Measurements from ENCODE around the gene AKTIP.
A peak's percentile ranks its signal among the peaks of the same experiment; 100 is the strongest.
"Not testable (repeated sequence)": the region's sequence is repeated elsewhere in the genome, so short reads cannot be mapped to it uniquely, and the experiment has no call there.

Gene AKTIP

DNA sequence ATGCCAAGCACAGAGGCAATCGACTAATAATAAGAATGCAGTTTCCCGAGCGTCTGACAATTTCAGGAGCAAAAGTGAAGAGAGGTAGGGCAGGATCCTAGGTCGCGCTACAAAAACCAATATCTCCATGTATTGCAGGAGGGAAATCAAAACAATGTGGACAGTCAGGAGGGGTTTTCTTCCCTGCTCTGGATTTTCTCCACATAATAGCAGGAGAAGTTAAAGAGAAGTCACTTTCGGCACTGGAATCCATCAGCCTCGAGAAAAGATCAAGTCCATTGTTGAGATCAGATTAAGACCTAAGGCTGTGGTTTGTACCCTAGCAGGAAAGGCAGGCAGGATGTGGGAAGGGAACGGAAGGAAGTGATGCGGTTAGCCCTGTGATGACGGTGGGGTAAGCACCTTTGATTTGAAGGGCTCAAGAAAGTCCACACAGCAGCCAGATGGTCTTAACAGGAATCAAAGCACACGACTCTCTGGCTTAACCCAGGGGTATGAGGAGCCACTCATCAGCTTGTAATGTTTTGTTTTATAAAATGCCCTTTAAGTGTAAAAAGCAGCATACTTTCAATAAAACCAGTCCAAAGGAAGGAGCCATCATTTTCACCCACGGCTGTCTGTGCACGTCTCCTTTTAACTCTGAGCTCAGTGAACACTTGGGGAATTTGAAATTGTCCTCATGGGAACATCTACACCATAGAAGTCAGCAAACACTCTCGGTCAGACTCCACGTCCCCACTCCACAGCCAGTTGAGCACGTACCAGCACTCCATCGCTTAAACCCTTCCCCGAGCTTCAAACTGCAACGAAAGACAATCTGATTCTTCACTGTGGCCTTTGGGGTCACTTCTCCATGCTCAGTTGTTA lies 15.8 kb upstream of the AKTIP start:
- Histone ChIP-seq H3K36me3 (no peaks in the 10 kb centered on the region), H3K9me3 (ENCODE audit: severe bottlenecking) (peaks cover 8% of the 10 kb centered on the region), H3K27me3 (ENCODE audit: insufficient read depth, low read depth, severe bottlenecking) (no peaks in the 10 kb centered on the region), H3K27ac (no peak overlapping the region), H3K4me3 (ENCODE audit: low read depth, low read length) (no peak overlapping the region)
- TF ChIP-seq, protein P1, sequence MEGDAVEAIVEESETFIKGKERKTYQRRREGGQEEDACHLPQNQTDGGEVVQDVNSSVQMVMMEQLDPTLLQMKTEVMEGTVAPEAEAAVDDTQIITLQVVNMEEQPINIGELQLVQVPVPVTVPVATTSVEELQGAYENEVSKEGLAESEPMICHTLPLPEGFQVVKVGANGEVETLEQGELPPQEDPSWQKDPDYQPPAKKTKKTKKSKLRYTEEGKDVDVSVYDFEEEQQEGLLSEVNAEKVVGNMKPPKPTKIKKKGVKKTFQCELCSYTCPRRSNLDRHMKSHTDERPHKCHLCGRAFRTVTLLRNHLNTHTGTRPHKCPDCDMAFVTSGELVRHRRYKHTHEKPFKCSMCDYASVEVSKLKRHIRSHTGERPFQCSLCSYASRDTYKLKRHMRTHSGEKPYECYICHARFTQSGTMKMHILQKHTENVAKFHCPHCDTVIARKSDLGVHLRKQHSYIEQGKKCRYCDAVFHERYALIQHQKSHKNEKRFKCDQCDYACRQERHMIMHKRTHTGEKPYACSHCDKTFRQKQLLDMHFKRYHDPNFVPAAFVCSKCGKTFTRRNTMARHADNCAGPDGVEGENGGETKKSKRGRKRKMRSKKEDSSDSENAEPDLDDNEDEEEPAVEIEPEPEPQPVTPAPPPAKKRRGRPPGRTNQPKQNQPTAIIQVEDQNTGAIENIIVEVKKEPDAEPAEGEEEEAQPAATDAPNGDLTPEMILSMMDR (IDR thresholded peaks at IDR 0.05; ENCODE audit: low read depth, low read length), result no peak
- DNase-seq, result peak; percentile 20

DNA sequence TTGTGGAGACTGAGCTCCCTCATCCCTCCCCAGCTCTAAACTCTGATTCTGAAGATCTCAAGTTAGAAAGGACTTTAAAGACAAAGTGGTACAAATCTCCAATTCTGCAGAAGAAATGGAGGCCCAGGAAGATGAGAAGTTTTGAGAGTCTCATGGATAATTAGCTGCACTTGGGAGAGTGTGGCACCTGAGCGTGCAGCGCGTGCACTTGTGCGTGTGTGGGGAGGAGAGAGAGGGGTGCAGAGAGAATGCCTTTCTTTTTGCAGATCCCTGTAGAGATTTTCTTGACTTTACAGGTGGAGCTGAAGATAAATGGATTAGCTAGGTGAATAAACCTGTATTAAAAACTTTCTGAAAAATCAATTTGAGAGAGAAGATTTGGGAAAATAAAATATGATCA lies 14.8 kb upstream of the AKTIP start:
- peaks cover 9% of the 10 kb centered on the region for H3K9me3 ChIP-seq (ENCODE audit: severe bottlenecking)
- no peak overlapping the region for H3K4me3 ChIP-seq (ENCODE audit: low read depth, low read length)
- no peak for DNase-seq
- H3K27me3 ChIP-seq (ENCODE audit: insufficient read depth, low read depth, severe bottlenecking), result no peaks in the 10 kb centered on the region
- H3K27ac ChIP-seq, result no peak overlapping the region
- no peaks in the 10 kb centered on the region for H3K36me3 ChIP-seq
- TF ChIP-seq, protein P1 (IDR thresholded peaks at IDR 0.05; ENCODE audit: low read depth, low read length), result no peak

DNA sequence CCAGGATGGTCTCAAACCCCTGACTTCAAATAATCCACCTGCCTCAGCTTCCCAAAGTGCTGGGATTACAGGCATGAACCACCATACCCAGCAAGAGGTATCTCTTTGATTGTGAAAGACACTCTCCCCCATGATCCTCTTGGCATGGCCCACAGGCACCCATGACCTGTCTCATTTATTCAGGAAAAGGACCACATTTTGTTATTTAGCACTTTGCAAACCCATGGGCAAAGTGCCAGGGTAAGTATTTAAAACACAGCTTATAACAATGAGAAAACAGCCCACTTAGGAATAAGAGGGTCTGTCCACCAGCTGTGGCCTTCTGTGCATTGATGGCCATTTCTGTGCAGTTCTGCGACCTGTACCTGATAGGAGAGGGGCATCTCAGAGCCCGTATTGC lies 12.8 kb upstream of the AKTIP start:
- TF ChIP-seq, protein P1 (IDR thresholded peaks at IDR 0.05; ENCODE audit: low read depth, low read length), result no peak
- no peak for DNase-seq
- no peaks in the 10 kb centered on the region for H3K27me3 ChIP-seq (ENCODE audit: insufficient read depth, low read depth, severe bottlenecking)
- H3K9me3 ChIP-seq (ENCODE audit: severe bottlenecking), result peaks cover 9% of the 10 kb centered on the region
- no peak overlapping the region for H3K4me3 ChIP-seq (ENCODE audit: low read depth, low read length)
- no peak overlapping the region for H3K27ac ChIP-seq
- no peaks in the 10 kb centered on the region for H3K36me3 ChIP-seq

DNA sequence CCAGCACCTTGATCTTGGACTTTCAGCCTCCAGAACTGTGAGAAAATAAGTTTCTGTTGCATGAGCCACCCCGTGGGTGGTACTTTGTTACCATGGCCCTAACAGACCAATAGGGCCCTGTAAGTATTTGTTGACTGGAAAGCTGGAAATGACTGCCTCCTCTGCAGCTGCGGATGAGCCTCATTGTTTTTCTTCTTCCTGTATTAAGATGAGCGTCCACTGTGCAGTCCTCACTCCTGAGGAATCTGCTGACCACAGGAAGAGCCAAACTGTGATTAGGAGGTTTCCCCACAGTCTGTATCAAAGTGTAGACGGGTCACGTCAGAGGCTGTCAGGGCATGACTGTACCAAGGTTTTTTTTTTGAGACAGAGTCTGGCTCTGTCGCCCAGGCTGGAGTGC lies 12.2 kb upstream of the AKTIP start:
- TF ChIP-seq, protein P1 (IDR thresholded peaks at IDR 0.05; ENCODE audit: low read depth, low read length), result no peak
- Histone ChIP-seq H3K4me3 (ENCODE audit: low read depth, low read length) (no peak overlapping the region), H3K27me3 (ENCODE audit: insufficient read depth, low read depth, severe bottlenecking) (no peaks in the 10 kb centered on the region), H3K27ac (no peak overlapping the region), H3K9me3 (ENCODE audit: severe bottlenecking) (peaks cover 9% of the 10 kb centered on the region), H3K36me3 (no peaks in the 10 kb centered on the region)
- DNase-seq, result no peak

DNA sequence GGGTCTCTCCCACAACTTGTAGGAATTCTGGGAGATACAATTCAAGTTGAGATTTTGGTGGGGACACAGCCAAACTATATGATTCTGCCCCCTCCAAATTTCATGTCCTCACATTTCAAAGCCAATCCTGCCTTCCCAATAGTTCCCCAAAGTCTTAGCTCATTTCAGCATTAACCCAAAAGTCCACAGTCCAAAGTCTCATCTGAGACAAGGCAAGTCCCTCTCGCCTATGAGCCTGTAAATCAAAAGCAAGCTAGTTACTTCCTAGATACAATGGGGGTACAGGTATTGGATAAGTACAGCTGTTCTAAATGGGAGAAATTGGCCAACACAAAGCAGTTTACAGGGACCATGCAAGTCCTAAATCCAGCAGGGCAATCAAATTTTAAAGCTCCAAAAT lies 9.8 kb upstream of the AKTIP start:
- not testable (repeated sequence) for DNase-seq; H3K9me3 ChIP-seq (ENCODE audit: severe bottlenecking); H3K36me3 ChIP-seq; H3K27ac ChIP-seq; H3K4me3 ChIP-seq (ENCODE audit: low read depth, low read length); H3K27me3 ChIP-seq (ENCODE audit: insufficient read depth, low read depth, severe bottlenecking)

DNA sequence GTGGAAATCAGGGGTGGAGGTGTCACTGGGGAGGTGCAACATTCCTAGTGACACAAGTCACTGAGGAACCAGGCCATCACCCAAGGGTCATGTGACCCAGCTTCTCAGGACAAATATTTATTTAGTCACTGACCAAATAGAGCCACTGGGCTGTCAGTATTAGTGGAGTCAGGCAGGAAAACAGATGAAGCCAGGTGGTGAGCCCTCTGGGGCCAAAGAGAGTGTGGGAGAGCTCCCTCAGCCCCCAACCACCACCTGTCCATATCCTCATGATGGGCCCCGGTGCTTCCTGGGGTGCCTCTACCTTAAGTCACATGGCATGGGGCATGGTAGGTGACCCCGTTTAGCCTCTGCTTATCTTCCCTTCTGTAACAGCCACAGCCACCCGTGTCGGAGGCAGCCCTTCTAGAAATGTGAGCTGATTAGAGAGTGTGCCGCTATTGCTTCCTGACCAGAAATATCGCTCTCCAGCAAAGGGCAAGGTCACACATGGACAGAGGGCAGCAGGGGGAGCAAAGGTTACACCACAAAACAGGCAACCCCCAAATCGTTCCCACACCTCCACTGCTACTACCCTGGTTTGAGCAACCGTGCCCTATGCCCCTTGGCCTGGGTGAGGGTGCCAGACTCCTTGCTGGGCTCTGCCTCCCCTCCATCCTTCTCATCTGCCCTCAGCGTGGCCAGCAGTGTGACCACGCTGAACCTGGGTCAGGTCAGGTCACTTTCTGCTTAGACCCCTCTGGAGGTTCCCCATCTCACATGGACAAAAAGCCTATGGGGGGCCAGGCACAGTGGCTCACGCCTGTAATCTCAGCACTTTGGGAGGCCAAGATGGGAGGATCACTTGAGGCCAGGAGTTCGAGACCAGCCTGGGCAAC lies 8.6 kb upstream of the AKTIP start:
- DNase-seq, result peak; percentile 20
- TF ChIP-seq, protein P1 (IDR thresholded peaks at IDR 0.05; ENCODE audit: low read depth, low read length), result no peak

More for the DNA sequence above, 8.6 kb upstream of the AKTIP start:
- no peaks in the 10 kb centered on the region for H3K36me3 ChIP-seq
- H3K9me3 ChIP-seq (ENCODE audit: severe bottlenecking), result peaks cover 9% of the 10 kb centered on the region
- H3K27ac ChIP-seq, result peak overlapping the region; percentile 43
- no peaks in the 10 kb centered on the region for H3K27me3 ChIP-seq (ENCODE audit: insufficient read depth, low read depth, severe bottlenecking)
- no peak overlapping the region for H3K4me3 ChIP-seq (ENCODE audit: low read depth, low read length)

All from WERI-Rb-1 (cell line).